Effector CD8-positive, alpha-beta T cell (primary cell): ENCODE results near the gene AGFG2.

Experiments
- DNase-seq: peaks from one replicate; lab custom pipeline; 2025; lab: John Stamatoyannopoulos, UW

The AGFG2 gene

DNA sequence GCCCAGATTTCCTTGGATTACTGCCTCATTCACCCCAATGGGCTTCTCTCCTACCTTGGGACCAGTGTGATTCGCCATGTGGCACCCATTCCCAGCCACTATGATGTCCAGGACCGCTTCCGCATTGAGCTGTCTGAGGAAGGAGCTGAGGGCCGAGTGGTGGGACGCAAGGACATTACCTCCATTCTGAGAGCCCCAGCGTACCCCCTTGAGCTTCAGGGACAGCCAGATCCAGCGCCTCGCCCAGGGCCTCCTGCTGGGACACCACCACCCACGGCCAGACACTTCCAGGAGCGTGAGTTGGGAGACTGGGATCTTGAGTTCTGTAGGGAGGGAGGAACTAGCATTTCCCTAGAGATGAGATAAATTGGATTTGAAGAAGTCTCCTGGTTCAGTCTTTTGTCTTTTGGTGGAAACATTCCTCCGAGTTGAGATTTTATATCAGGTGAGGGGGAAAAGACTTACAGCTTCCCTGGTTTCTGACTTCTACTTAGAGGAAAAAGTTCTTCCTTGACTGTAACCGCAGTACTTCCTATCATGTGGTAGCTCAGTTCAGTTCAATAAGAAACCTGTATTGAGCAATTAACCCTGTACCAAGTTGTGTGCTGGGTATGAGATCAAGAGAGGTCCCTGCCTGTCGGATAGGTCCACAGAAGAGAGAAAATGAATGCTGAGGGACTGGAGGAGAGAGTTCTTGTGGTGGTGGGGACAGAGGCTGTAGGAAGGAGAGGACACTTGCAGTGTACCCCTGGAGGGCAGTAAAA is 74.6 kb downstream of the AGFG2 start:
- DNase-seq = no peak

- no peak for DNase-seq
Measured at GRCh38 chr7:100614308-100614861, 75.4 kb downstream of the AGFG2 start.
